Mammary microvascular endothelial cell (primary cell): ENCODE data around the gene GPLD1. TPM values are rescaled to one million over a fixed set of nuclear protein-coding genes. Genes with fewer than 3 reads are reported as not detected.

Experiments
- total RNA-seq: library from RNA; depleted of rRNA; stranded (reverse); fragments of >200 nt; gene quantifications from 2 replicates; pipeline ENCODE4 v1.2.3, GENCODE V29; 2015

GPLD1 gene, protein sequence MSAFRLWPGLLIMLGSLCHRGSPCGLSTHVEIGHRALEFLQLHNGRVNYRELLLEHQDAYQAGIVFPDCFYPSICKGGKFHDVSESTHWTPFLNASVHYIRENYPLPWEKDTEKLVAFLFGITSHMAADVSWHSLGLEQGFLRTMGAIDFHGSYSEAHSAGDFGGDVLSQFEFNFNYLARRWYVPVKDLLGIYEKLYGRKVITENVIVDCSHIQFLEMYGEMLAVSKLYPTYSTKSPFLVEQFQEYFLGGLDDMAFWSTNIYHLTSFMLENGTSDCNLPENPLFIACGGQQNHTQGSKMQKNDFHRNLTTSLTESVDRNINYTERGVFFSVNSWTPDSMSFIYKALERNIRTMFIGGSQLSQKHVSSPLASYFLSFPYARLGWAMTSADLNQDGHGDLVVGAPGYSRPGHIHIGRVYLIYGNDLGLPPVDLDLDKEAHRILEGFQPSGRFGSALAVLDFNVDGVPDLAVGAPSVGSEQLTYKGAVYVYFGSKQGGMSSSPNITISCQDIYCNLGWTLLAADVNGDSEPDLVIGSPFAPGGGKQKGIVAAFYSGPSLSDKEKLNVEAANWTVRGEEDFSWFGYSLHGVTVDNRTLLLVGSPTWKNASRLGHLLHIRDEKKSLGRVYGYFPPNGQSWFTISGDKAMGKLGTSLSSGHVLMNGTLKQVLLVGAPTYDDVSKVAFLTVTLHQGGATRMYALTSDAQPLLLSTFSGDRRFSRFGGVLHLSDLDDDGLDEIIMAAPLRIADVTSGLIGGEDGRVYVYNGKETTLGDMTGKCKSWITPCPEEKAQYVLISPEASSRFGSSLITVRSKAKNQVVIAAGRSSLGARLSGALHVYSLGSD
- under 0.01 and 0.05 TPM in 2 replicates for total RNA-seq

GRCh38 chr6:24489470-24489869 is at the start of gene GPLD1:
Gene GPLD1 (minus strand): TSS chr6:24489578. CDS start chr6:24489511, 67 bp downstream.

GRCh38 chr6:24494821-24495795 is 5.7 kb upstream of the GPLD1 start, which contains the start of gene ALDH5A1:
Gene ALDH5A1 (plus strand): TSS chr6:24494969. CDS start chr6:24494997, 28 bp downstream.

GRCh38 chr6:24402697-24403500 is 86.5 kb downstream of the GPLD1 start, which contains the start of gene MRS2:
Gene MRS2 (plus strand): TSS chr6:24402936. CDS start chr6:24403047, 111 bp downstream.

Other genes with a start within 250 kb of the GPLD1 start
- not detected in 2 replicates for gene DCDC2, start 131.5 kb downstream of the GPLD1 start, total RNA-seq
- gene MRS2, start 86.6 kb downstream of the GPLD1 start, total RNA-seq, result 16.2 and 16.9 TPM in 2 replicates
- gene ALDH5A1, start 5.4 kb upstream of the GPLD1 start, total RNA-seq, result 0.25 and 0.40 TPM in 2 replicates
- 0.05 TPM in 1 of 2 replicates, not detected in the other for gene KIAA0319, start 156.6 kb upstream of the GPLD1 start, total RNA-seq
- 24.6 and 27.3 TPM in 2 replicates for gene TDP2, start 177.3 kb upstream of the GPLD1 start, total RNA-seq
- gene ACOT13, start 177.5 kb upstream of the GPLD1 start, total RNA-seq, result 6.2 and 15.6 TPM in 2 replicates
- gene C6orf62, start 229.6 kb upstream of the GPLD1 start, total RNA-seq, result 110 and 115 TPM in 2 replicates